Right renal cortex interstitium (tissue), 3 donors: ENCODE measurements around the gene ACMSD. TPM values are rescaled to one million over a fixed set of nuclear protein-coding genes. Genes with fewer than 3 reads are reported as not detected.
"Not testable (repeated sequence)": the region's sequence is repeated elsewhere in the genome, so short reads cannot be mapped to it uniquely, and the experiment has no call there.

ENCODE experiments used
- DNase-seq, 3 donors: peaks; one replicate each; pipeline ENCODE4 v3.0.0-alpha.2; 2013; ENCODE audit warnings: low read depth in 3 of 3, low spot score in 2 of 3
- polyA plus RNA-seq, 3 donors: library from polyadenylated mRNA; unstranded; fragments of 120-200 nt; gene quantifications; one replicate each; pipeline ENCODE4 v1.2.1, GENCODE V29; 2013; ENCODE audit not compliant: insufficient read length in 3 of 3

Gene ACMSD
- polyA plus RNA-seq, 3 donors, result 43.0 to 50.2 (median 49.3) TPM

DNA sequence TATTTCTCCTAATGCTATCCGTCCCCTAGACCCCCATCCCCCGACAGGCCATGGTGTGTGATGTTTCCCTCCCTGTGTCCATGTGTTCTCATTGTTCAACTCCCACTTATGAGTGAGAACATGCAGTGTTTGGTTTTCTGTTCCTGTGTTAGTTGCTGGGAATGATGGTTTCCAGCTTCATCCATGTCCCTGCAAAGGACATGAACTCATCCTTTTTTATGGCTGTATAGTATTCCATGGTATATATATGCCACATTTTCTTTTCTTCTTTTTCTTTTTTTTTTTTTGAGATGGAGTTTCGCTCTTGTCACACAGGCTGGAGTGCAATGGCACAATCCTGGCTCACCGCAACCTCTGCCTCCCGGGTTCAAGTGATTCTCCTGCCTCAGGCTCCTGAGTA lies 9.2 kb downstream of the ACMSD start:
- DNase-seq, result not testable (repeated sequence)

- no peak for DNase-seq
Measured at GRCh38 chr2:134852518-134852917, 14.1 kb downstream of the ACMSD start.

DNA sequence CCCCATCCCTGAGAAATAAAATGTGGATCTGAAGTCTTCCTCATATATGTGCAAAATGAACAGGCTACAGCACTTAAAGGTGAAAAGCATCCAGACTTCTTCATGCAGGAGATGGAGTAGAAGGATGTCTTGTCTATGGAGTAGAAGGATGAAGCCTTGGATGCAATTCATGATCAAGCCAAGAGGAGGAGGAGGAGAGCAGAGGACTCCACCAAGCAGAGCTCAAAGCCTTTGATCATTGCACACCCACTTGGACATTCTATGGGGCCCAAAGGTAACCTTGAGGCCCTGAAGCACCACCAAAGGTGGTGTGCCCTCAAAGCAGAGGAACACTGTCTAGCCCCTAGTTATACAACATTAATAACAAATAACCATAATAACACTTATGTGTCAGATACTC lies 17.3 kb downstream of the ACMSD start:
- DNase-seq, result no peak

GRCh38 chr2:134858245-134858644 lies 19.8 kb downstream of the ACMSD start:
- DNase-seq, result no peak

DNA sequence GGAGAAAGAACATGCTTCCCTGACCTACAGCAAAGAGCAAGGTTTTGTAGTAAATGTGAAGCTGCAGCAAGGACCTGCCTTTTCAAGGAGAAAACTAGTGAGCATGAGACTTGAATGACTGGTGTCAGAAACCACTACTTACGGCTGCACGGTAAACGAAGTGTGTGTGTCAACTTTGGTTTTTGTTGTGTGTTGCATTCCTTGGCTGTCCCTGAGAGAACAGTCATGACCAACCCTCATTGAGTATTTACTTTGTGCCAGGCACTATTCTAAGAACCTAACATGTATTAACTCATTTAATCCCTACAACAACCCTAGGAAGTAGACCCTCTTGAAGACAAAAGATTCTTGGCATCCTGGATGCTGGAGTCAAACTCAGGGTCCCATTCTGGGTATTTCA lies 22.8 kb downstream of the ACMSD start:
- DNase-seq, result no peak

DNA sequence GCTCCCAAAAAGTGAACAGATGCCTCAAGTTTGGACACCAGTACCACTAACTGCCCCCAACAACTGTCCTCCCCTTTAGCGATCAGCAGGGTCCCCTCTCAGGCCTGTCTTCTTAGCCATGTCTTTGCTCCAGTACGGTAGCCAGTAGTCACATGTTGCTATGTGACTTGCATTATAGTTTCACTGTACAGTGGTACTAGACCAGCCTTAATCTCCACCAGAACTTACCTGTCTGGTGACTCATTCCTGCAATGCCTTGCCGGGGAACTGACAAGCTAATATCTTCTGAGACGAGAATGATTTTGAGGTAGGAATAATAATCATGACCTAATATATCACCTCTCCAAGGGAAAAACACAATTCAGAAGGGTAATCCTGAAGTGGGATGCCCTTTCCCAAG lies 23.7 kb downstream of the ACMSD start:
- DNase-seq, result no peak

- no peak for DNase-seq
Measured at GRCh38 chr2:134862674-134863073, 24.3 kb downstream of the ACMSD start.

- no peak for DNase-seq
Measured at GRCh38 chr2:134863446-134863845, 25.0 kb downstream of the ACMSD start.

GRCh38 chr2:134865067-134865787 lies 26.8 kb downstream of the ACMSD start:
- DNase-seq, result no peak

DNA sequence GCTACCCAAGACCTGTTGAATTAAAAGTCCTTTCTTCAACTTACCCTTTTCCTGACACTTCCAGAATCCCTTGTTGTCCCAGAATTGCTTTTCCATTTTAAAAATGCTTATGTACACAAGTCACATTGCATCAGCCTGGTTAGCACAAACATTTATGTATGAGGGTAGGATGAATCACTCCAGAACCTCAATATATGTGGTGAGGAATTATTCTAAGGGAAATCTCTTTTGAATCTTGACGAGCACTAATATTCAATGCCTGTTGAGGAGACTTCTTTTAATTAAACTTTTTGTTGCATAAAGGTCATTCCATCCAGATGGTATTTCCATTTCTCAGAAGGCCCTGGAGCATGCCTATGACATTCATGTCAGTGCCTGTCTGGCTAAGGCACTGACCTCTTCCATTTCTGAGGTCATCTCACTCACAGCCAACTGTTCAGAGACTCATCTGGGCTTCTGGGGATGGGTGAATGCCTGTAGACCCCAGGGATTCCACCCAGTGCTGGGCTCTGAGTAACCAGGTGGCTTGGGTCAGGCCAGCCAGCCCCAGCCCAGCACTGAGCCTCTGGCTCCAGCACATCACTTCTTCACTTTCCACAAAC lies 28.2 kb downstream of the ACMSD start:
- no peak for DNase-seq

DNA sequence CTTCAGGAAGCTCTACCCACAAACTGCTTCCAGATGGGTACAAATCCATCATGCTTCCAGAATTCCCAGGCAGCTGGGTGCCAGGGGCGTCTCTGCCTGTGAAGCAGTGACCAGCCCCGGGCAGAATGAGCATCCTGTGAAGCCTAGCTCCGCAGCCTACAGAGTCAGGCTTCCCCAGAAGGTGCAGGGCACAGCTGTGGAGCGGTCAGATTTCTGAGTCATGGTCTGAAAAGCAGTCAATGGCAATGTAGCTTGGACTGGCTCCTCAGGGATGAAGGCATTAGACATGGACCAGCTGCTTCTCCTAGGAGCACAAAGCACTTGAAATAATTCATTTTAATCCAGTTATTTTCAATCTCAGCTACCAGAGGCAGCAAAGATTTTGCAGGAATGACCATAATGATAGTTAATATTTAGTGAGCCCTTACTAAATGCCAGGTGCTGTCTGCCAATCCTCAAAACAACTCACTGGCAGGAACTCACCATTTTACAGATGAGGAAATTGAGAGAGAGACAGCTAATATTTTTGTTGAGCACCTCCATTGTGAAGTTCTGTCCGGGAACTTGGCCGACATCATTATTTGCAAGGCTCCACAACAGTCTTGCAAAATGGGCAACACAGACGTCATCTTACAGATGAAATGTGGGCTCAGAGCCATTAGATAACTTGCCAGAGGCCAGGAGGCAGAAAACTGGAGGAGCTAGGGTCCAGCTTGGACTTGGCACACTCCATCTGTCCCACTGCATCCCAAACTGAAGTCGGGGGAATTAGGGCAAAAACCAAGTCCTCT lies 31.7 kb downstream of the ACMSD start:
- no peak for DNase-seq

- DNase-seq, result no peak
Measured at GRCh38 chr2:134873152-134873551, 34.7 kb downstream of the ACMSD start.

DNA sequence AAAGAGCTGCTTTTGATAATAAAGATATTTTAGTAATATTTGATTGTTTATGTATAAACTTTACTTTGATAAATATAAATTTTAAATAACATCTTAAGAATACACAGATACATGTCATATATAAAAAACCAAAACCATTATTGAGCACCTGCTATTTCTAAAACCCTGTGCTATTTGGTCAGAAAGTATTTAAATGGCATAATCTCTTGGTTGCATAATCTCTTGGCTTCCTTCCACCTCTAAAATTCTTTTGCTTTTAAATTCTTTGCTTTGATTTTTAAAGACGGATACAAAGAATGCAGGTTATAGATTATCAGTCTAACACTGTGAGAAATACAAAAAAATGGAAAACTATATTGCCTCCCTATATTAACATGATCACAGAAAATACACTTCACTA lies 36.9 kb downstream of the ACMSD start:
- no peak for DNase-seq

DNA sequence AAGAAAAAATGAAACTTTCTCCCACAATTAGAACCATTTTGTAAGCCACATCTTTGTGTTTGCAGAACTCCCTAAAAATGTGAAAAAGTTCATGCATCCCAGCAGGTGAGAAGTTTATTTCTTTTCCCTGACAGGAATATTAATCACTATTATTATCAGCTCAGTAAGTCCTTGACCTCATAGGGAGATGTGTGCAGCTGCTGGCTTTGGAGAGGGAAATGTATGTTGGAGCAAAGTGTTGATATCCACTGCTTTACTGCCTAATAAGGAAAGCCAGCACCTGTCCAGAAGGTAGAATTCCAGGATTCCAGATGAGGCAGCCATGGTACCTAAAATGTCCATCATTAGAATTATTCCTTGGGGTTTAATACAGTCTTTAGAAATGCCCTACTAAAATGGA lies 44.4 kb downstream of the ACMSD start:
- no peak for DNase-seq

DNA sequence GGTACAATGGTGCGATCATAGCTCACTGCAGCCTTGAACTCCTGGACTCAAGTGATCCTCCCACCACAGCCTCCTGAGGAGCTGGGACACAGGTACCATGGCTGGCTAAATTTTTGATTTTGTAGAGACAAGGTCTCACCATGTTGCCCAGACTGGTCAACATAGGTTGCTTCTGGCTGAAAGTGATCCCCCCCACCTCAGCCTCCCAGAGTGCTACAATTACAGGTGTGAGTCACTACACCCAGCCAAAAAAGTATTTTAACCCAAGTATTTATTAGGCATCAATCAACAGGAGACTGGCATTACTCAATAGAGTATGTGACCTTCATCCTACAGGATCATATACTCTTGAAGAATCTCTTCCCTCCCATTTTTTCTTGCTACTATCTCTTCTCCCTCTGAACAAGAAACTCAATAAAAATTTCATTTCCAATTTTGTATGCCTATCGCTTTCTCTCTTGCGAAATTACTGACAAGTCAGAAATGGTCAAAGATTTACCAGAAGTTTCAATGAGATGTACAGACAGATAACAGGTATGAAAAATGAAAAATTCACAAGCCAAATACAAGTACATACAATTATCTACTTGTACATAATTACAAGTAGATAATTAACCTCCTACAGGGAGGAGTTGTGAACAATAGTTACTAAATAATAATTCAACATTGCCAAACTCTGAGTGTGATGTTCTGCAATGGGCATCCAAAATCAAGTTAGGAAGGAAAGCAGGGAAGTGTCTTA lies 45.3 kb downstream of the ACMSD start:
- no peak for DNase-seq

DNA sequence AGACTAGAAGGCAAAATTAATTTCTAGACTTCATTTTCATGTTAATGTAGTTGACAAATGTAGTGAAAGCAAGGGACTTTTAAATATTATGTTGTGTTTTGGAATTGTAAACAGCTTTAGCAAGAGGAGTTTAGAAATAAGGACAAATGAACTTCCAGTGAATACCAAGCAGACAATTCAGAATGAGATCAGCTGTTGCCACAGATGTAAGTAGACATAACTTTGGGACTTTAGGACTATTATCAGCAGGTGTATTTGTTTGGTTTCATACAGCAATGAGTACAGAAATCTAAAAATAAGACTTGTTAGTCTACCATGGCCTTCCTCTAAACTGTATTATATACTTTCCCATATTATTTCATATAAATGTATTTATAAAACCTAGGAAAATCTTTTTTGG lies 46.0 kb downstream of the ACMSD start:
- no peak for DNase-seq

- DNase-seq, result no peak
Measured at GRCh38 chr2:134892282-134893035, 54.0 kb downstream of the ACMSD start.

- no peak for DNase-seq
Measured at GRCh38 chr2:134897932-134898331, 59.5 kb downstream of the ACMSD start.

DNA sequence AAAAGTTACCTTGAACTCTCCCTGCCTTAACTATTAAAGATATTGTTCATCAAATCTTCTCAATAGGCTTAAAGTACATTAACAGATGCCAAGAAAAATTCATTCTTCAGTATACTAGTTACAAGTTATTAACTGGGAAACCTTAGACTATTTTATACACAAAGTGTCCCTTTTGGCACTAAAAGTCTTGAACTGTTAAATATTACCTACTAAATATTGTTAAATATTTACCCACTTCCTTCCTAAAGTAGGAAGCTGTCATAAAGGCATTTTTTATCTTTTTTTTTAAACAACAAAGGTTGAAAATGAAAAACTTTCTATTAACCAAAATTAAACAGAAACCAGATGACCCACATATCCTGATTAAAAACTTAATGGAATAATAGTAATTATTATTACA lies 60.8 kb downstream of the ACMSD start:
- DNase-seq, result no peak

DNA sequence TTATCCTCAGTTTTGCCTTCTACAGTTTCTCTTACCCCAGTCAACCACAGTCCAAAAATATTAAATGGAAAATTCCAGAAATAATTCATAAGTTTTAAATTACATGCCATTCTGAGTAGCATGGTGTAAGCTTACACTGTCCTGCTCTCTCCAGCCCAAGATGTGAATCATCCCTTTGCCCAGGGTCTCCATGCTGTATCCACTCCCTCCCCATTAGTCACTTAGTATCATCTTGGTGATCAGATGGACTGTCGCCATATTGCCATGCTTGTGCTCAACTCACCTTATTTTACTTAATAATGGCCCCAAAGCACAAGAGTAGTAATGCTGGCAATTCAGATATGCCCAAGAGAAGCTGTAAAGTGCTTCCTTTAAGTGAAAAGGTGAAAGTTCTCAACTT lies 61.7 kb downstream of the ACMSD start:
- DNase-seq, result no peak
